Panc1 (cell line): ENCODE measurements around the gene TOLLIP.

Experiments used
- CTCF ChIP-seq: fragments of 450-650 bp; IDR thresholded peaks from 2 replicates; pipeline ENCODE4 v1.5.1; 2017; ENCODE audit warnings: mild to moderate bottlenecking
- POLR2AphosphoS5 ChIP-seq: IDR thresholded peaks from 2 replicates; pipeline ENCODE4 v1.6.1; 2012; ENCODE audit warnings: mild to moderate bottlenecking, low read depth, low read length, moderate library complexity
- REST ChIP-seq, 2 experiments: IDR thresholded peaks; 2 replicates each; pipeline ENCODE4 v1.6.1; 2011 to 2012; ENCODE audit warnings: low read depth in 2 of 2, control low read depth in 1 of 2, low read length in 1 of 2, mild to moderate bottlenecking in 1 of 2, moderate library complexity in 1 of 2; ENCODE audit not compliant: insufficient read depth in 1 of 2
- SIN3A ChIP-seq: IDR thresholded peaks from 2 replicates; pipeline ENCODE4 v1.6.1; 2012; ENCODE audit warnings: low read depth, mild to moderate bottlenecking, low read length, moderate library complexity, borderline replicate concordance; ENCODE audit not compliant: insufficient read depth

GRCh38 chr11:1350086-1350725 is 40.8 kb upstream of the TOLLIP start:
- no peak for TF ChIP-seq CTCF
- TF ChIP-seq REST (IDR thresholded peaks at IDR 0.05; ENCODE audit: insufficient read depth in 1 of 2, low read depth in 2 of 2, low read length in 1 of 2): no peak
- no peak for TF ChIP-seq SIN3A
- TF ChIP-seq POLR2AphosphoS5: no peak
